ENCODE measurements around the gene ADAMTS8.

DNA sequence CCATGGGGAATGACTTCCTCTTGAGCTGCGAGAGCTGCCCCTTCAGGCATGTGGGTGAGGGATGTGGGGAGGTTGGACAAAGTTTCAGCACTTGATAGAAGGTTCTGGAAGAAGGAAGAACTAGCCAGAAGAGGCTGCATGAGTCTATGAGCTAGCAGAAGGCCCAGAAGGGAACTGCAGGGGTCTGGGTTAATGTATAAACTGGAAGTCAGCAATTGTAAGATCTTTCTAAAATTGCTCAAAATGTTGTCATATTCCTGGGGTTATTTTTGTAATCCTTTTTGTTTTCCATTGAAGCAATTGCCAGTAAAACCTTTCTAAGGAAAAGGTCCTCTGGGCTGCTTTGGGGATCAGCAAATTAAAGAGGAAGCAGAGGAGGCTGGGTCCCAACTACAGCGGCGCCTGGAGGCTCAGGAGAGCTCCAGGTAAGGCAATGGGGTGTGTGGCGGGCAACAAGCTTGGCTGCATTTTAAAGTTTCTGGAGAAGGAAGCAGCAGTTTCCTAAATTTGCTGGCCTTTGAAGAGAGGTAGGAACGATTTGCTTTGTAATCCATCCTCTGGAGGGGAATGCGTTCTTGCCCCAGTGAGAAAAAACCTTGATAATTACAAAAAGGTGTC lies 49.3 kb upstream of the ADAMTS8 start:
- TF ChIP-seq, protein P1, sequence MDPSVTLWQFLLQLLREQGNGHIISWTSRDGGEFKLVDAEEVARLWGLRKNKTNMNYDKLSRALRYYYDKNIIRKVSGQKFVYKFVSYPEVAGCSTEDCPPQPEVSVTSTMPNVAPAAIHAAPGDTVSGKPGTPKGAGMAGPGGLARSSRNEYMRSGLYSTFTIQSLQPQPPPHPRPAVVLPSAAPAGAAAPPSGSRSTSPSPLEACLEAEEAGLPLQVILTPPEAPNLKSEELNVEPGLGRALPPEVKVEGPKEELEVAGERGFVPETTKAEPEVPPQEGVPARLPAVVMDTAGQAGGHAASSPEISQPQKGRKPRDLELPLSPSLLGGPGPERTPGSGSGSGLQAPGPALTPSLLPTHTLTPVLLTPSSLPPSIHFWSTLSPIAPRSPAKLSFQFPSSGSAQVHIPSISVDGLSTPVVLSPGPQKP (IDR thresholded peaks at IDR 0.05; ENCODE audit: low read depth, low read length): no peak
- TF ChIP-seq JUN (IDR thresholded peaks at IDR 0.05) (no peak), POLR2A (IDR thresholded peaks at IDR 0.05; ENCODE audit: low read length) (no peak), NR3C1 (IDR thresholded peaks at IDR 0.05) (no peak), RAD21 (conservative IDR thresholded peaks at IDR 0.05 in 1 of 2, IDR thresholded peaks at IDR 0.05 in 1 of 2) (no peak), RCOR1 (IDR thresholded peaks at IDR 0.05; ENCODE audit: low read depth, low read length) (no peak), FOSB (CRISPR knock-in tag; IDR thresholded peaks at IDR 0.05) (no peak), GATA3 (IDR thresholded peaks at IDR 0.05; ENCODE audit: borderline replicate concordance) (no peak), EP300 (IDR thresholded peaks at IDR 0.05) (no peak), HDAC2 (IDR thresholded peaks at IDR 0.05) (no peak)
- TF ChIP-seq, protein P2, sequence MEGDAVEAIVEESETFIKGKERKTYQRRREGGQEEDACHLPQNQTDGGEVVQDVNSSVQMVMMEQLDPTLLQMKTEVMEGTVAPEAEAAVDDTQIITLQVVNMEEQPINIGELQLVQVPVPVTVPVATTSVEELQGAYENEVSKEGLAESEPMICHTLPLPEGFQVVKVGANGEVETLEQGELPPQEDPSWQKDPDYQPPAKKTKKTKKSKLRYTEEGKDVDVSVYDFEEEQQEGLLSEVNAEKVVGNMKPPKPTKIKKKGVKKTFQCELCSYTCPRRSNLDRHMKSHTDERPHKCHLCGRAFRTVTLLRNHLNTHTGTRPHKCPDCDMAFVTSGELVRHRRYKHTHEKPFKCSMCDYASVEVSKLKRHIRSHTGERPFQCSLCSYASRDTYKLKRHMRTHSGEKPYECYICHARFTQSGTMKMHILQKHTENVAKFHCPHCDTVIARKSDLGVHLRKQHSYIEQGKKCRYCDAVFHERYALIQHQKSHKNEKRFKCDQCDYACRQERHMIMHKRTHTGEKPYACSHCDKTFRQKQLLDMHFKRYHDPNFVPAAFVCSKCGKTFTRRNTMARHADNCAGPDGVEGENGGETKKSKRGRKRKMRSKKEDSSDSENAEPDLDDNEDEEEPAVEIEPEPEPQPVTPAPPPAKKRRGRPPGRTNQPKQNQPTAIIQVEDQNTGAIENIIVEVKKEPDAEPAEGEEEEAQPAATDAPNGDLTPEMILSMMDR (IDR thresholded peaks at IDR 0.05): no peak
- TF ChIP-seq, protein P3, sequence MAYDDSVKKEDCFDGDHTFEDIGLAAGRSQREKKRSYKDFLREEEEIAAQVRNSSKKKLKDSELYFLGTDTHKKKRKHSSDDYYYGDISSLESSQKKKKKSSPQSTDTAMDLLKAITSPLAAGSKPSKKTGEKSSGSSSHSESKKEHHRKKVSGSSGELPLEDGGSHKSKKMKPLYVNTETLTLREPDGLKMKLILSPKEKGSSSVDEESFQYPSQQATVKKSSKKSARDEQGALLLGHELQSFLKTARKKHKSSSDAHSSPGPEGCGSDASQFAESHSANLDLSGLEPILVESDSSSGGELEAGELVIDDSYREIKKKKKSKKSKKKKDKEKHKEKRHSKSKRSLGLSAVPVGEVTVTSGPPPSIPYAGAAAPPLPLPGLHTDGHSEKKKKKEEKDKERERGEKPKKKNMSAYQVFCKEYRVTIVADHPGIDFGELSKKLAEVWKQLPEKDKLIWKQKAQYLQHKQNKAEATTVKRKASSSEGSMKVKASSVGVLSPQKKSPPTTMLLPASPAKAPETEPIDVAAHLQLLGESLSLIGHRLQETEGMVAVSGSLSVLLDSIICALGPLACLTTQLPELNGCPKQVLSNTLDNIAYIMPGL (CRISPR knock-in tag; IDR thresholded peaks at IDR 0.05; ENCODE audit: borderline replicate concordance): no peak

Measured in A549 (cell line).